K562 (cell line): Measurements from ENCODE around the gene PTPRM. TPM values are rescaled to one million over a fixed set of nuclear protein-coding genes. Genes with fewer than 3 reads are reported as not detected.

Experiments used
- ATAC-seq: fragments of 200-7000 bp; cut with Tn5 transposase; 3 replicates; pipeline ENCODE4 v1.9.1; 2020; ENCODE audit warnings: moderate library complexity
- BruUV-seq: library from RNA; stranded (reverse); fragments of 400-500 nt; replicated peaks from 2 replicates; lab custom pipeline; 2021; lab: Mats Ljungman, UMichigan
- CTCF ChIA-PET: fragments of 300-600 bp; formaldehyde crosslinking; extraction: SDS; loops from one replicate; lab custom pipeline; 2021; ENCODE audit warnings: low intra/inter-chr PET ratio; lab: Yijun Ruan, JAX
- POLR2A ChIA-PET: fragments of 300-600, 350-650 bp; sonication (Branson Sonifier 250); formaldehyde crosslinking; extraction: SDS; loops from one replicate; lab custom pipeline; 2021; ENCODE audit warnings: antibody characterized with exemption, inconsistent platforms; lab: Yijun Ruan, JAX
- DNase-seq, 4 experiments: peaks; one replicate each; pipeline versions ENCODE4 v3.0.0 to v3.0.0-alpha.2; 2011 to 2018; ENCODE audit warnings: low spot score in 3 of 4, mixed read lengths in 3 of 4; ENCODE audit errors: extremely low read depth in 1 of 4
- FAIRE-seq: peaks from 2 replicates; lab custom pipeline; 2011; peaks lifted over from hg19 to GRCh38; lab: Jason Lieb, UNC
- H2AFZ ChIP-seq: 2 replicates; pipeline ENCODE4 v1.6.0; 2011; ENCODE audit warnings: low read depth, low read length, control low read depth, inconsistent platforms
- H3K27ac ChIP-seq: fragments of 200-600 bp; 3 replicates; pipeline ENCODE4 v1.8.0; 2011; ENCODE audit warnings: low read depth, mild to moderate bottlenecking, control low read depth, inconsistent platforms, low read length, moderate library complexity, mixed read lengths; ENCODE audit errors: extremely low read depth
- H3K27me3 ChIP-seq, 2 experiments: fragments of 300-600 bp in 1 of 2; 2 replicates in 1 of 2; 3 replicates in 1 of 2; pipeline versions ENCODE4 v1.6.0 to v1.8.0; 2011; ENCODE audit warnings: inconsistent platforms in 2 of 2, low read length in 2 of 2, mild to moderate bottlenecking in 1 of 2, mixed read lengths in 1 of 2, moderate library complexity in 1 of 2; ENCODE audit not compliant: control insufficient read depth in 2 of 2, insufficient read depth in 2 of 2
- H3K36me3 ChIP-seq: fragments of 300-600 bp; 3 replicates; pipeline ENCODE4 v1.8.0; 2011; ENCODE audit warnings: mild to moderate bottlenecking, low read length, inconsistent platforms; ENCODE audit not compliant: control insufficient read depth, insufficient read depth
- H3K4me1 ChIP-seq, 2 experiments: fragments of 200-600 bp in 1 of 2; replicated peaks in 1 of 2; 2 replicates in 1 of 2; 3 replicates in 1 of 2; pipeline versions ENCODE4 v1.5.1 to v1.8.0; 2011; ENCODE audit warnings: inconsistent platforms in 2 of 2, low read length in 2 of 2, mild to moderate bottlenecking in 1 of 2, mixed read lengths in 1 of 2, moderate library complexity in 1 of 2; ENCODE audit not compliant: control insufficient read depth in 2 of 2, insufficient read depth in 2 of 2
- H3K4me2 ChIP-seq: 2 replicates; pipeline ENCODE4 v1.6.1; 2011; ENCODE audit warnings: low read length, control low read depth, inconsistent platforms, mixed read lengths; ENCODE audit not compliant: insufficient read depth
- H3K4me3 ChIP-seq: fragments of 200-600 bp; sonication (generic), shearing (Covaris generic); 2 replicates; pipeline ENCODE4 v1.5.1; 2016; ENCODE audit warnings: control low read depth, inconsistent platforms
- H3K79me2 ChIP-seq: fragments of 200-600 bp; 3 replicates; pipeline ENCODE4 v1.8.0; 2011; ENCODE audit warnings: low read length, inconsistent platforms; ENCODE audit not compliant: control insufficient read depth, insufficient read depth
- H3K9ac ChIP-seq, 2 experiments: 2 replicates each; pipeline versions ENCODE4 v1.6.0 to v1.6.1; 2011; ENCODE audit warnings: low read depth in 2 of 2, low read length in 2 of 2, control low read depth in 1 of 2, inconsistent platforms in 1 of 2, mild to moderate bottlenecking in 1 of 2, mixed read lengths in 1 of 2; ENCODE audit not compliant: insufficient read depth in 1 of 2
- H3K9me1 ChIP-seq: one replicate; pipeline ENCODE4 v1.6.0; 2011; ENCODE audit warnings: inconsistent platforms, mild to moderate bottlenecking, low read length, moderate library complexity; ENCODE audit not compliant: control insufficient read depth, insufficient read depth
- H3K9me3 ChIP-seq: replicated peaks from 2 replicates; pipeline ENCODE4 v1.5.1; 2011; ENCODE audit warnings: low read depth, low read length, inconsistent platforms; ENCODE audit not compliant: control insufficient read depth, insufficient read depth
- H4K20me1 ChIP-seq: replicated peaks from 2 replicates; pipeline ENCODE4 v1.6.1; 2011; ENCODE audit warnings: low read length, inconsistent platforms, mixed read lengths; ENCODE audit not compliant: control insufficient read depth, insufficient read depth
- CCNT2 ChIP-seq: IDR thresholded peaks from 2 replicates; pipeline ENCODE4 v1.6.1; 2011; ENCODE audit warnings: borderline replicate concordance, low read depth, mild to moderate bottlenecking, moderate library complexity, mixed read lengths, low read length; ENCODE audit not compliant: insufficient read length; ENCODE audit errors: extremely low read depth
- CHD4 ChIP-seq: fragments of 200-600 bp; sonication (generic); IDR thresholded peaks from 3 replicates; pipeline ENCODE4 v1.6.1; 2012; ENCODE audit warnings: low read depth, mild to moderate bottlenecking, mixed read lengths, low read length, inconsistent platforms; ENCODE audit not compliant: insufficient read depth, insufficient replicate concordance, poor library complexity, severe bottlenecking
- HNRNPLL ChIP-seq: fragments of 200-400 bp; formaldehyde crosslinking; IDR thresholded peaks from 2 replicates; pipeline ENCODE4 v1.6.1; 2017; ENCODE audit warnings: low read length, low read depth, mild to moderate bottlenecking; ENCODE audit not compliant: poor library complexity, severe bottlenecking
- MTA2 ChIP-seq: fragments of 450-650 bp; IDR thresholded peaks from 2 replicates; pipeline ENCODE4 v1.6.1; 2016; ENCODE audit warnings: low read depth
- PBX2 ChIP-seq, 2 experiments: IDR thresholded peaks in 1 of 2; conservative IDR thresholded peaks in 1 of 2; 2 replicates each; pipeline ENCODE4 v1.6.1; 2016; ENCODE audit warnings: low read depth in 2 of 2, mild to moderate bottlenecking in 1 of 2, missing compliant biosample characterization in 1 of 2, missing genetic modification characterization in 1 of 2, moderate library complexity in 1 of 2
- TBP ChIP-seq: optimal IDR thresholded peaks from 2 replicates; pipeline ENCODE3; 2011; ENCODE audit warnings: low read depth, low read length, improper control_type of control experiment
- YY1 ChIP-seq, 3 experiments: IDR thresholded peaks; 2 replicates each; pipeline ENCODE4 v1.6.1; 2011; ENCODE audit warnings: low read length in 2 of 3, mild to moderate bottlenecking in 2 of 3, moderate library complexity in 2 of 3, borderline replicate concordance in 1 of 3, control low read depth in 1 of 3, low read depth in 1 of 3; ENCODE audit not compliant: insufficient read depth in 3 of 3, insufficient replicate concordance in 2 of 3, control insufficient read depth in 1 of 3, insufficient read length in 1 of 3; ENCODE audit errors: extremely low read depth in 1 of 3
- ZEB2 ChIP-seq: fragments of 450-650 bp; IDR thresholded peaks from 2 replicates; pipeline ENCODE4 v1.6.1; 2016
- ZSCAN29 ChIP-seq: fragments of 450-650 bp; IDR thresholded peaks from 2 replicates; pipeline ENCODE4 v1.6.1; 2017
- WGBS: fragments of 100-300 bp; shearing (Covaris generic); methylation state at CpG from one replicate; pipeline ENCODE4 v1.1.6; 2016; ENCODE audit warnings: low coverage, mixed read lengths; ENCODE audit not compliant: insufficient coverage; ENCODE audit errors: missing lambda C conversion rate; 5-methylcytosine and 5-hydroxymethylcytosine counted together
- in situ Hi-C: fragments of 300-500 bp; cut with MboI; formaldehyde crosslinking; loops from 4 replicates; pipeline ENCODE4 v1.15.0; 2018; ENCODE audit warnings: inconsistent platforms, mixed read lengths
- intact Hi-C: fragments of 100-400 bp; cut with micrococcal nuclease; formaldehyde crosslinking; loops from 2 replicates; pipeline ENCODE4 v1.14.2; 2022
- polyA plus RNA-seq, 8 experiments: library from polyadenylated mRNA; depleted of rRNA in 4 of 8; stranded (reverse) in 5 of 8; unstranded in 3 of 8; fragments of >200 nt; fragmentation: Nextera tagmentation in 2 of 8; fragmentation: Illumina TruSeq in 1 of 8; extraction: Ambion mirVana in 2 of 8; extraction: Trizol in 1 of 8; gene quantifications; 2 replicates each; pipeline versions ENCODE4 v1.2.1 to v1.2.3, GENCODE V29; 2011 to 2014; ENCODE audit warnings: inconsistent platforms in 1 of 8, missing spikeins in 1 of 8
- total RNA-seq, 7 experiments: library from RNA; depleted of rRNA in 6 of 7; stranded (reverse); fragments of >200 nt in 6 of 7; fragmentation: Illumina TruSeq in 2 of 7; extraction: Trizol in 2 of 7; gene quantifications; 2 replicates each; pipeline versions ENCODE4 v1.2.1 to v1.2.3, GENCODE V29; 2011 to 2021; ENCODE audit warnings: low replicate concordance in 1 of 7
- TF ChIP-seq, protein P1 (sequence below), 2 experiments: fragments of 450-650 bp in 1 of 2; sonication (generic) in 1 of 2; formaldehyde crosslinking; conservative IDR thresholded peaks; 2 replicates each; pipeline versions ENCODE4 v1.4.0 to v1.8.1; 2020 to 2022; ENCODE audit warnings: mild to moderate bottlenecking in 1 of 2, missing genetic modification reagents in 1 of 2

PTPRM gene
- total and polyA plus RNA-seq, 9 of the 15 experiments (the other 6 are each of a cell fraction or from before 2014, with no cell fraction given), result 0.03 to 0.16 (median 0.08) TPM; not detected in 3

- no peak overlapping the region for H3K27ac ChIP-seq
- POLR2A ChIA-PET, result no interaction called here
- CTCF ChIA-PET, result interaction anchor here (0.6 kb wide), 1 partner anchor 21 kb away, joined by 3 read pairs; no protein-coding TSS in a partner anchor
- intact Hi-C loops, result no loop called here
- H3K4me1 ChIP-seq, result no peaks in the 10 kb centered on the region
- FAIRE-seq (no peak), DNase-seq (no peak), ATAC-seq (no peak)
- no peaks in the 10 kb centered on the region for H3K27me3 ChIP-seq
- no peak overlapping the region for H3K4me3 ChIP-seq
- no peaks in the 10 kb centered on the region for H4K20me1 ChIP-seq
- 0% methylated on average over 3 of the region's 3 CpGs for WGBS
- TF ChIP-seq CHD4 (no peak), CCNT2 (no peak)
- no peaks in the 10 kb centered on the region for H3K9me1 ChIP-seq
- no TSS peak for BruUV-seq
- in situ Hi-C loops, result no loop called here
- H3K9me3 ChIP-seq, result no peaks in the 10 kb centered on the region
- H3K9ac ChIP-seq, result no peak overlapping the region
- no peaks in the 10 kb centered on the region for H3K36me3 ChIP-seq
- H2AFZ ChIP-seq, result no peak overlapping the region
- H3K79me2 ChIP-seq, result no peaks in the 10 kb centered on the region
- no peak overlapping the region for H3K4me2 ChIP-seq
Measured at GRCh38 chr18:7548721-7549120, 18.4 kb upstream of the PTPRM start.

DNA sequence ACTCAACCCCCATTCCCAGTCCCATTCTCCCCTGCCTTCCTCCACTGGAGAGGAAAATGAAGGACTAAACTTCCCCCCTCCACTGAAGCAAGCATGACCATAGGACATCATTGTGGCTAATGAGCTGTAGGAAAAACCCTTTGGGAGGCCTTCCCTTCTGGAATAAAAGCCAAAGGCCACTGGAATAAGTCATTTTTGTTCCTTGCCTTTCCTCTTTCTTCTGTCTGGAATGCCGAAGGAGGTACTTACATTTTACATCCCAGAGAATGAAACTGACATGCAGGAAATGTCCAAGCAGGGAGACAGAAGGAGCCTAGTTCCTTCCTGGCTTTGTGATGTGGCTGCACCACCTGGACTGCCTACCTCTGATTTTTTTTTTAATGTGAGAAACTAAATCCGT, 9.1 kb upstream of the PTPRM start:
- Histone ChIP-seq H4K20me1 (no peaks in the 10 kb centered on the region), H3K9ac (no peak overlapping the region), H3K27ac (no peak overlapping the region), H3K79me2 (no peaks in the 10 kb centered on the region), H3K9me1 (no peaks in the 10 kb centered on the region), H3K27me3 (no peaks in the 10 kb centered on the region; a peak in 2 of 5 replicates), H3K4me1 (no peaks in the 10 kb centered on the region), H2AFZ (no peak overlapping the region), H3K4me2 (no peak overlapping the region), H3K4me3 (no peak overlapping the region), H3K9me3 (no peaks in the 10 kb centered on the region), H3K36me3 (no peaks in the 10 kb centered on the region)
- no peak for DNase-seq
- ChIA-PET POLR2A (interaction anchor here (0.6 to 1.2 kb wide), 2 partner anchors 15 to 43 kb away, joined by 3 to 5 read pairs; no protein-coding TSS in a partner anchor), CTCF (no interaction called here)
- 0% methylated on average over 2 of the region's 2 CpGs for WGBS
- intact Hi-C loops, result no loop called here
- no peak for FAIRE-seq
- ATAC-seq, result no peak
- no TSS peak for BruUV-seq
- in situ Hi-C loops, result no loop called here
- TF ChIP-seq HNRNPLL, result no peak
- no peak for TF ChIP-seq PBX2 (CRISPR knock-in tag; IDR thresholded peaks at IDR 0.05; ENCODE audit: low read depth)
- no peak for TF ChIP-seq PBX2 (tag; conservative IDR thresholded peaks at IDR 0.05; ENCODE audit: low read depth)
- TF ChIP-seq MTA2, result no peak
- TF ChIP-seq YY1 (IDR thresholded peaks at IDR 0.05; ENCODE audit: borderline replicate concordance in 1 of 3, control insufficient read depth in 1 of 3, extremely low read depth in 1 of 3, insufficient read depth in 3 of 3, insufficient read length in 1 of 3, insufficient replicate concordance in 2 of 3, low read depth in 1 of 3, low read length in 2 of 3), result no peak
- TF ChIP-seq ZEB2, result no peak
- TF ChIP-seq, protein P1, sequence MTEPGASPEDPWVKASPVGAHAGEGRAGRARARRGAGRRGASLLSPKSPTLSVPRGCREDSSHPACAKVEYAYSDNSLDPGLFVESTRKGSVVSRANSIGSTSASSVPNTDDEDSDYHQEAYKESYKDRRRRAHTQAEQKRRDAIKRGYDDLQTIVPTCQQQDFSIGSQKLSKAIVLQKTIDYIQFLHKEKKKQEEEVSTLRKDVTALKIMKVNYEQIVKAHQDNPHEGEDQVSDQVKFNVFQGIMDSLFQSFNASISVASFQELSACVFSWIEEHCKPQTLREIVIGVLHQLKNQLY (CRISPR knock-in tag; conservative IDR thresholded peaks at IDR 0.05), result no peak
- TF ChIP-seq TBP, result no peak
- no peak for TF ChIP-seq ZSCAN29
